Stimulated activated CD8-positive, alpha-beta memory T cell treated with anti-CD3 and anti-CD28 coated beads, Interleukin-4, amount 100 ng/mL, for 4 hours (primary cell): ENCODE results near the gene AASDHPPT.

Experiments
- DNase-seq, 2 donors: peaks; one replicate each; pipeline ENCODE4 v3.0.0-alpha.2; 2020; ENCODE audit warnings: low read depth in 2 of 2, low spot score in 1 of 2

The AASDHPPT gene

DNA sequence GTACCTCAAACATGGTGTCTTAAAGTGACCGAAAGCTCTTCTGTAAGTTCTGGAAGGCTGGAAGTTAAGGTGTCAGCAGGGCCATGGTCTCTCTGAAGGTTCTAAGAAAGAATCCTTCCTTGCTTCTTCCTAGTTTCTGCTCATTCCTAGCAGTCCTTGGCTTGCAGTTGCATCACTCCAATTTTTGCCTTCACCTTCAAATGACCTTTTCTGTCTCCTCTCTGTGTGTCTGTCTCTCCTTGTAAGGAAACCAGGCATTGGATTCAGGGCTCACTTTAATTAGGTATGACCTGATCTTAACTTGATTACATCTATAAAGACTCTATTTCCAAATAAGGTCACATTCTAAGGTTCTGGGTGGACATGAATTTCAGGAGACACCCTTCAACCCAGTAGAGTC lies 8.7 kb downstream of the AASDHPPT start:
- DNase-seq = no peak

DNA sequence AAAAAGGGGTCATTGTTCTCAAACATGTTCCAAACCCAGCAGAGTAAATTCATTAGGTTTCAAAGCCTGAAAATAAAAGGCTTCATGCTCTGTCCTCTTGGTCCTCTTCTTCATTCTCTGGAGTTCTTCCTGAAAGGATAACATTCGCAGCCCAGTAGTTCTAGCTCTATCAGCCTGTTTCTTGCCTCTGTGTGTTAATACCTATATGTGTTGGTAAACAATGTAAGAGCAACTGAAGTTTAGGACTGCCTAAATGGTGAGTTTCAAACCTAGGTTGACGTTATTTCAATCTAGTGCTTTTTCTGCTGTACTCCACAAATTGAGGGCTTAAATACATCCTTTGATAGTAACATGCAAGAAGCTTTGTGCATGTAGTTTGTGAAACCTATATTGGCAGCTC lies 9.4 kb downstream of the AASDHPPT start:
- no peak for DNase-seq

DNA sequence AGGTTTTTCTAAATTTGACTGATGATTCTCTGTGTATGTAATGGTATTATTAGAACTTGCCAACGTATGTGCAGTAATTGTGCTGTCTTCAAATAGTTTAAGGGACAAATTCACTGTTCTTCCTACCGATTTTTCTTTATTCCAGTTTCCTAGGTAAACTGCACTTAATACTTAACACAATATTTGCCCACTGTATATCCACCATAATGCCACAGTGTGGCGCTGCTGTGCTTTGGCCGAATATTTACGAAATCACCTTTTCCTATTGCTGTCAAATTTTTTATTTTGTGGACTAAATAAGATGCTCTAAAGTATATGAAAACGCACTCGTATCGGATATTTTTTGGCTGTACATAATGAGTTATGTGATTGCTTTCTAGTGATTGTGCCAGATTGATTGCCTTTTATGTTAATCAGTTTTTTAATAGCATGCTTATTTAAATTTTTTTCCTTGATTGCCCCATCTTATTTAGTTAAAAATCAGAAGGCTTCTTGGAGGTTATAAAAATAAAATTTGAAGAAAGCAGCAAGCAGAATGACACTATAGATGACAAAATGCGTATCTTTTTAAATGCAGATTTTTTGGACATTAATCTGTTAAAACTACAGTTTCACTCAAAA lies 10.5 kb downstream of the AASDHPPT start:
- DNase-seq = no peak

DNA sequence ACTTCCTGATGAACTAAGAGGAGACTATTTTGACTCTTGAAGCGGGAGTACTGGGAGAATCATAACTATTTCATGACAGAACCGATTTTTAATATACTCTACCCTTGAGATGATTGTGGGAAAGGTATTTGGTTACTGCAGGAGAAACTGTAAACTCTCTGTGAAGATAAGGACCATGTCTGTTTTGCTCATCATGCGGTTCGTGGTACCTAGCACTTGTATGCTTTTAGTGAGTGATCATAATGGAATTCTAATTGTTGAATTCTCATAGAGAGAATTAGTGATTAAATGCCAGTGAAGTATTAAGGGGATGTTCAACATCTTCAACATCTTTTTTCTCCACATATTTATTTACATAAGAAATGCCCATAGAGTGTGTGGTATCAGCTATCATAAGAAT lies 11.4 kb downstream of the AASDHPPT start:
- no peak for DNase-seq

DNA sequence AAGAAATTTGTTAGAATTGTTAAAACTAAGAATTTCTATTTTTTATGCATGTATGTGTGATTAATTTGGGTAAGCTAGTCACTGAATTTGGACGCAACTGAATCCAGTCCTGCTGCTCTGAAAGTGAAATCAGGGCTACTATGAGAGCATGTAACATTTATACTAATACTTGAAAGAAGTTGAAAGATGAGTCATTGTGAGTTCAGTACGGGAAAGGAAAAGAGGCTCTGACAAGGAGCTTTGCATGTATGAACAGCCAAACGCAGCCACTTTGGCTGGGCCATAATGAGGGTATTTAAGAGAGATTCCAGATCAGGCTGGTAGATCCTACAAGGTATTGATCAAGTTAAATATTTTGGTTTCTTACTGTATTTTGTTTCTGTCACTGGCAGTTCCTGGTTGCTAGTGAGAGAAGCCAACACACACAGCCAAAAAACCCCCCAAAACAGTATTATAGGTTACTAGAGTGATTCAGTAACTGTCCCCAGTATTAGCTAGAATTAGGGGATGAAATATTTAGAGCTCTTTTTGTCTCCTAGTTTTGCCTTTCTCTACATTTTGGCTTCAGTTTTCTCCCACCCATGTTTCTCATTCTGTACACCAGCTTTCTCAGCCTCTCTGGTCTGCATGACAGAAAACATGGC lies 14.1 kb downstream of the AASDHPPT start:
- DNase-seq = no peak

DNA sequence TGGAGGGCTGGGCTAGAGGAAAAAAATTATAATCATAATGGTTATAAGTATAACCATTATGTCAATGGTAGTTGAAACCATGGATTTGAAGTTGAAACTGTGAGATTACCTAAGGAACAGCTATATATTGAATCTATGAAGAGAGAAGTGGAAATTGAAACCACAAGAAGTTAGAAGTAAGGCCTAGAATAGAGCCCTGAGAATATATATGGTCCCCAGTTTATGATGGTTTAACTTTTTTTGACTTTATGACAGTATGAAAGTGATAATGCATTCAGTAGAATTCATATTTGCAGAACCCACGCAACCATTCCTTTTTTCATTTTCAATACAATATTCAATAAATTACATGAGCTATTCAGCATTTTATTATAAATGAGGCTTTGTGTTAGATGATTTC lies 15.0 kb downstream of the AASDHPPT start:
- no peak for DNase-seq

DNA sequence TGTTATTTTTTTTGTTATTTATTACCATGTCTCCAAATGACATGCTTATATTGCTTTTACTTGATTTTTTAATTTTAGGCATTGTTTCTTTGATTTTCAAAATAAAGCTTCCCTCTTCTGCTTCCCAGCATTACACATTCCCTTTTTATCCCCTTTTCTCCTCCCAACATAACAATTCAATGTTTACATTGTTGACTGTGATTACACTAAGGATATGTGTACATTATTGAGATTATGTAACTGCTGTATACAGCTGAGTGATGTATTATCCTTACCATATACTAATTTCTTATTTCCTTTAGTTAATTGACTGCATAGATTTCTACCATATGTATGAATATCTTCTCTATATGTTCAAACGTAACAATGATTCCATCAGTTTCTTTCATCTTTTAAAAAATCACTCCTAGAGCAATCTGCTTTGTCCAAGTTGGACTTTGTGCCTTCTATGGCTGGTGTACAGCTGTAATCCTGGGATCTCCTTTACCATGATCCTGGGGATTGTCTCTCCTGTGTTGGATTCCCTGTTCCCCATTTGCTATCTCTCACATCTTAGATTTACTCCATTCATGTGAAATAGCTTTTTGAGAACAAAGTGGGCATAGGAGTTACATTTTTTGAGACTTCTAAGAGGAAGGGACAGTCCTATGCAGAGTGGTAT lies 21.6 kb downstream of the AASDHPPT start:
- DNase-seq = no peak

DNA sequence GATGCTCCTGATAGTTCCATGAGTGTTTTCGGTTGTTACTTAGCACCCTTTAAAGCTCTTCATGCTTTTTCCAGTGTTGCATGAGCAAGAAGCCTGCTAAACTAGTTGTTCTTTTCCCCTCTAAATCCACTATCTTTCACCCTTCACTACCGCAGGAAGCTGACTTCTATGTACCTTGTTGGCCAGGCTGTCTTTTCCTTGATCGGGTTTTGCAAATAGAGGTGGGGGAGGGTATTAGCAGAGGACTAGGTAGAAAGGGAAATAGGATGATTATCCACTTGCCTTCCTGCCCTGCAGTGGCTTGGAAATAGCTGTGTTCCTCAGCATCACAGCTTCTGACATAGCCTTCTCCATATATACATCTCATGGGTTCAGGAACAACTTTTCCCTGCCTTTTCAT lies 23.9 kb downstream of the AASDHPPT start:
- no peak for DNase-seq

DNA sequence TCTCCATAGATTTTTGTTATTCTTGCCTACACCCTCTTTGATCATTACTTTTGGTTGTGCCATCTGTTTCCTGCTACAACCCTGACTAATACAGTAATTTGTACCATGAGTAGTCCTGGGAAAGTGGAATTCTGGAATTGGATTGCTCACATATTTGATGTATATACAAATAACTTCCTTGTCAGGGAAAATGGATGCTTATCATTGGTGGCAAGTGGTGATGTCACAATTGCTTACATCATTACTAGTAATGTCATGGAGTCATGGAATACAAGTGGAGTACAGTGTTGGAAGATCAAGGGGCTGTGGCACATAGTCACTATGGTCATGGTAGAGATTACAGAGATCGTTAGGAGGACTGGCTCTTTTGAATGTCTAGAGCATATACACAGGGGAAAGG lies 24.4 kb downstream of the AASDHPPT start:
- no peak for DNase-seq

DNA sequence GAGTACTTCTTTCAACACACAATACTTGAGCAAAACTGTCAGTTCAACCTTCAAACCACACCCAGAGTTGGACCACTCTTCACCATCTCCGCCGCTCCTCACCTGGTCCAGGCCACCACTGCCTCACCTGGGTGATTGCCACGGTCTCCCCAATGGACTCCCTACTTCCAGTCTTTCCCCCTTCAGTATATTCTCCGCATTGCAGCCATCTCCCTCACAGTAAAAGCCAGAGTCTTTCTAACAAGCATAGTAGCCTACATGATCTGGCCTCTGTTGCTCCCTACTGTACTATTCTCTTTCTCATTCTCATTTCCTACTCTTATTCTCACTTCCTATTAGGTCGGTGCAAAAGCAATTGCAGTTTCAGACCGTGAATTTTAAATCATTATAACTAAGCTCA lies 28.5 kb downstream of the AASDHPPT start:
- no peak for DNase-seq

DNA sequence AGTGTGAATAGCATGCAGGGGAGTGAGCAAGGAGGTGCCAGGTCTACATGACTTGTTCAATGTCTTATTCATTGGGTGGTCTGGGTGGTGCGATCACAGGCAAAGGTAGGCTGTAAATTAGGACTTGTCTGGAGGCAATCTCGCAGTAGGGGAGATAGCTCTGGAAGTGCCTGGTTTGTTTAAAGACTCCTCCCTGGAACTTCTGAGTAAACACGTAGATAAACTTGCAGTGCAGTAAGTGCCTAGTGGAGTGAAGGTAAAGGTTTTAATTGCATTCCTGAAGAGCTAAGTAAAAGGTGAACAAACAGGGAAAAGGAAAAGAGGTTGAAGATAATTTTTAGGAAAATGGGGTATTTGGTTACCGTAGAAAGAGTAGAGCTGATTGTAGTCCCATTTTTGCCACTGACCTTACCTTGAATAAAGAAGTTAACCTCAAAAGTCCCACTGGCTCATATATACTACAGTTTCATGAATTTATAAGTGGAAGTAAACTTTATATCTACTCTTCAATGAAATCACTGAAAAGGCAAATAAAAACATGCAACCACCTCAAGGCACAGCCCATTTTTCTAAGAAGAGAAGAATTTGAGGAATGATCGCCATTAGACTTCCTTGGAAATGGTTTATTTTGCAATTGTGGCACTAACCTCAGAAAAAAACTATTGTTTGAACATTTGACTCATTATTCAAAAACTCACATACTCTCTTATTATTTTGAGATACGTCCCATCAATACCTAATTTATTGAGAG lies 44.3 kb downstream of the AASDHPPT start:
- no peak for DNase-seq

DNA sequence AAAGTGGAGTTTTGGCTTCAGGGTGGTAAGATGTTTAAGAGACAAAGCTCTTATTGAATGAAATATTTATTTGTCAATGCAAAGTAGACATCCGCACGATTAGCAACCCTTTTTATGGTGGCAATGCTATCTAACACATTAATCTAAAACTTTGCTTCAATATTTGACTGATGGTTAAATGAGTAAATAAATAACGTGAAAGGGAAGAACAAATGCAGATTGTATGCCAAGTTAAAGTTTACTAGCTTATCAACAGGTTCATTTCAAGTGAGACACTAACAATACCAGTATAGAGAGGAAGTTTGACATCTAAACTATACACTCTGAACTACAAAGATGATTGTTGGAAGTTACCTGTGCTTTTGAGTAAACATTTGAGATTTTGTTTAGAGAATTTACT lies 50.1 kb downstream of the AASDHPPT start:
- DNase-seq = no peak

DNA sequence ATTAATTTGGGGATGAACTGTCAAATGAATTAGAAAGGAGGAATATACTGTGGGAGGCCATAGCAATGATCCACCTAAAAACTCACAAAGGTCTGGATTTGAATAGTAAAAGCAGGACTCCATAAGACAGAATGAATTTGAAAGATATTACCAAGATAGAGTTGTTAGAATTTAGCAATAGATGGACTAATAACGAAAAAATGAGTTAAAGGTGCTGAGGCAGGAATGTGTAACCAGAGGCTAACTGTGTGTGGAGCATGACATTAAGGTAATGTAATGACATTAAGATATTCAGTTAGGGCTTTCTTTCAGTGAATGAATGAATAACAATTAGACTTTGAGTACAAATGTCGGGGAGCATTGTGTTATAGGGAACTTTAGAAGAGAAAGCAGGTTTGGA lies 51.3 kb downstream of the AASDHPPT start:
- no peak for DNase-seq

DNA sequence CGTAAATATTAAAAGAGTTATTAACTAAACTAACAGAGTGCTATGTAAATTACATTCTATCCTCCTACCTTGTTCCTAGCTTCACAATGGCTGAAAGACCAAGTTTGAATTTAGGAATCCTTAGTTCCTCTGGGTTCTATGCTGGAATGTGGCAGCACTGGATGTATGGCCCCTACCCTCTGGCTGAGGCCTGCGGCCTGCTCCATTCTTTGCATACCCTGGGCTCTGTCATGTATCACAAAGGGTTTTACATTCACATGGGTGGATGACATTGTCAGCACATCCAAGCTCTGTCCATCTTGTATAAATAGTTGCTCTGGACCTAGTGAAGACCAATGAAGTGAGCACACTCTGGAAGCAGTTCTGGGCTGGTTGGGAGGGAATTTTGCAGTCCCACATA lies 54.5 kb downstream of the AASDHPPT start:
- DNase-seq = no peak

DNA sequence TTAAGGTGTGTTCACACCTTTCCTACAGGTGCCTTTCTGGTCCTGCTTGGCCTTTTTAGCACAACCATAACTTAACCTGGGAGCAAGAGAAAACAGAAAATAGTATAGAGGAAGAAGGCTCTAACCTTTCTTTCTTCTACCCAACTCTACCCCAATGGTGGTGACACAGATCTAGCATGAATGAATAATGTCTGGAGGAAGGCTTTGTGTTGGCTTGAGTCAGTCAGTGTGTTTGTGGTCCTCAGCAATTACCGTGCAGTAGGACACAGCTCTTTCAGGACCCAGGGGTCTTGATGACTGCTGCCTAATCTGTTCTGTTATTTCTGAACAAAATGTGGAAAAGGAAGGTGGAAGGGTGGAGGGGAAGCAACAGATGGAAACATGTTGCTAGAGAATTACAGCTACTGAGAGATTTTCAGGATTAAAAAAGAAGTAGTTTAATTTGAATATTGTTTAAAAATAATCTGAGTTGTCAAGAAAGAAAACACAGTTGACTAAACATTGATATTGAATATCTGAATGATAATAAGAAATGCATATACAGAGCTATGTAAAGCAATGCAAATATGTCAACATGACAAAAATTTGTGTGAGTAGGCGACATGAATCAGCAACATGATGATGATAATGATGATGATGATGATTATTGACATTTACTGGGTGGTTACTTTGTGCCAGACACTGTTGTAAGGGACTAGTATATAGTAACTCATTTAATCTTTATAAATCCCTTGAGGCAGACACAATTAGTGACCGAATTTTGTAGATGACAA lies 55.3 kb downstream of the AASDHPPT start:
- no peak for DNase-seq

DNA sequence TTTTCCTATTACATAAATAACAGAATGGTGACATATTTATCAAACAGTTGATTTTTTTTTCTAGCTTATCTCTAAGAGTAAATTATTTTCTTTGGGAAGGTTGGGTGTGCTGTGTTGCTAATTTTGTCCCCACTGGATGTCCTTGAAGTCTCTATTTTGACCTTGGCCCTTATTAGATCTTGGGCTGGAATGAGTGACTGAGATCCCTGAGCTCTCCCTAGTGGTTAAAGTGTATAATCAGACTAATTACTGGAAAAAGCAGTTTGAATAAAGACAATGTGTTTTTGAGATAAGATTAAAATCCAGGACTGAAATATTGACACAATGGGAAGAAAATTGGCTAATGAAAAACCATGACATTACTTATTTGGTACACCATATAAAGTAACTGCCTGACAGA lies 56.1 kb downstream of the AASDHPPT start:
- DNase-seq = no peak

DNA sequence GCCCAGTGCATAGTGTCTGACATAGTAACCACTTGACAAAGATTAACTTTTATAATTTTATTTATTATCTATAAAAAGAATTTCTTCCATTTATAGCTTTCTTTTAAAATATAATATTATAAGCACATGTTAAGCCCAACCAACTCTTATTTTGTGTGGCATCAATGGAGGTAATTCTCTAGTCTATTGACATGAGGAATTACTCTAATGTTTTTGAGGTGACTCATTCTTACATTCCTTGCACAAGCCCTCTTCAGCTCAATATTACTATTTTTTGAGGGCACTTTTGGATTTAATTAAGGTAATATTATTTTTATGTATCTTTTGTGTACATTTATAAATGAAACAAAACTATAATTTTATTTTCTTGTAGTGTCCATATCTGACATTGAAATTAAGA lies 59.6 kb downstream of the AASDHPPT start:
- no peak for DNase-seq

DNA sequence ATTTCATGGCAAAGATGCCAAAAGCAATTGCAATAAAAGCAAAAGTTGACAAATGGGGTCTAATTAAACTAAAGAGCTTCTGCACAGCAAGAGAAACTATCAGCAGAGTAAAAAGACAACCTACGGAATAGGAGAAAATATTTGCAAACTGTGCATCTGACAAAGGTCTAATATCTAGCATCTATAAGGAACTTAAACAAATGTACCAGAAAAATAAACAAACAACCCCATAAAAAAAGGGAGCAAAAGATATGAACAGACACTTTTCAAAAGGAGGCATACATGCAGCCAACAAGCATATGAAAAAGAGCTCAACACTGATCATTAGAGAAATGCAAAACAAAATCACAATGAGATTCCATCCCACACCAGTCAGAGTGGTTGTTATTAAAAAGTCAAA lies 60.3 kb downstream of the AASDHPPT start:
- DNase-seq = no peak
